ENCODE measurements around the gene BHMT. TPM values are rescaled to one million over a fixed set of nuclear protein-coding genes. Genes with fewer than 3 reads are reported as not detected.
"Not testable (repeated sequence)": the region's sequence is repeated elsewhere in the genome, so short reads cannot be mapped to it uniquely, and the experiment has no call there.

BHMT gene
- total RNA-seq, 1 donor from 2014 or later = 0.58 TPM

DNA sequence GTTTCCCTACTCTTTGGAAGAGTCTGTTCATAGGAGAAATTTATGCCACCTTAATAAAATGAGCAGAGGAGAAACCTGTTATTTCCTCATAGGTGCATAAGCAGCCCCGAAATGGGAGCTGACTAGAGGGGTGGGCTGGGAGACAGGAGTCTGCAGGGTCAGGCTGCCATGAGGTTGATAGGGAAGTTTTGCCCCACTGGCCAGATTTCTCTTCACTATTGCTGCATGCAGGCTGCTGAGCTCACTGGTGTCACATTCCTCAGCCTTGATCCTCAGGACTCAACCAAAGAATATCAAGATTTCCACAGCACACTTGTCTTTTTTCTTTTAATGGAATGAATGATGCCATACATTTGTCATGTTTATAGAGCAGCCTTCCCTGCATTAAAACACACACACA lies 60.7 kb downstream of the BHMT start:
- DNase-seq (ENCODE audit: low spot score) = no peak

- no peak for DNase-seq (ENCODE audit: low spot score)
Measured at GRCh38 chr5:79173626-79174025, 62.0 kb downstream of the BHMT start.

DNA sequence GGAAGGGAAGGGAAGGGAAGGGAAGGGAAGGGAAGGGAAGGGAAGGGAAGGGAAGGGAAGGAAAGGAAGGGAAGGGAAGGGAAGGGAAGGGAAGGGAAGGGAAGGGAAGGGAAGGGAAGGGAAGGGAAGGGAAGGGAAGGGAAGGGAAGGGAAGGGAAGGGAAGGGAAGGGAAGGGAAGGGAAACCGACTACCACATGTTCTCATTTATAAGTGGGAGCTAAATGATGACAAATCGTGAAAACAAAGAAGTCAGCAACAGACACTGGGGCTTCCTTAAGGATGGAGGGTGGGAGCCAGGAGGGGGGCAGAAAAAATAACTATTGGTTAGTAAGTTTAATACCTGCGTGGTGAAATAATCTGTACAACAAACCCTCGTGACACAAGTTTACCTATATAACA lies 68.8 kb downstream of the BHMT start:
- DNase-seq (ENCODE audit: low spot score) = not testable (repeated sequence)

- no peak for DNase-seq (ENCODE audit: low spot score)
Measured at GRCh38 chr5:79181419-79182022, 69.9 kb downstream of the BHMT start.

Other genes with a start within 250 kb of the BHMT start
- gene ARSB, start 126.5 kb upstream of the BHMT start, total RNA-seq = 13.6 TPM
- gene DMGDH, start 42.1 kb upstream of the BHMT start, total RNA-seq = 1.6 TPM
- gene BHMT2, start 42.0 kb upstream of the BHMT start, total RNA-seq = 11.0 TPM
- 15.8 TPM for gene JMY, start 124.3 kb downstream of the BHMT start, total RNA-seq

Data from mucosa of gallbladder (tissue), 1 donor.